NCI-H1436 (cell line): ENCODE data around the gene TARBP1.
"Not testable (repeated sequence)": the region's sequence is repeated elsewhere in the genome, so short reads cannot be mapped to it uniquely, and the experiment has no call there.

Experiments used
- DNase-seq: peaks from one replicate; lab custom pipeline; 2025; lab: John Stamatoyannopoulos, UW

The TARBP1 gene

GRCh38 chr1:234386122-234386521 is 92.9 kb downstream of the TARBP1 start:
- no peak for DNase-seq

- DNase-seq: no peak
These were observed 97.1 kb downstream of the TARBP1 start for GRCh38 chr1:234381699-234382555.

- DNase-seq: not testable (repeated sequence)
These were observed 99.3 kb downstream of the TARBP1 start for GRCh38 chr1:234379591-234380109.

- DNase-seq: no peak
These were observed 103.3 kb downstream of the TARBP1 start for GRCh38 chr1:234375672-234376071.

GRCh38 chr1:234373959-234374254 is 105.1 kb downstream of the TARBP1 start:
- DNase-seq: no peak

- peak; percentile 96 for DNase-seq
These were observed 105.7 kb downstream of the TARBP1 start, which contains the start of gene COA6 for GRCh38 chr1:234373064-234373958. Gene COA6, plus strand, starts transcription at chr1:234373456. Its CDS starts 11 bp downstream, at chr1:234373467.

- no peak for DNase-seq
These were observed 106.8 kb downstream of the TARBP1 start for GRCh38 chr1:234372011-234372757.

- no peak for DNase-seq
These were observed 107.6 kb downstream of the TARBP1 start for GRCh38 chr1:234371414-234371813.

GRCh38 chr1:234369784-234370183 is 109.2 kb downstream of the TARBP1 start:
- no peak for DNase-seq

GRCh38 chr1:234369033-234369430 is 109.9 kb downstream of the TARBP1 start:
- no peak for DNase-seq

GRCh38 chr1:234368320-234369032 is 110.5 kb downstream of the TARBP1 start:
- no peak for DNase-seq

- no peak for DNase-seq
These were observed 116.4 kb downstream of the TARBP1 start for GRCh38 chr1:234362558-234362957.

GRCh38 chr1:234361102-234361603 is 117.8 kb downstream of the TARBP1 start:
- DNase-seq: no peak

GRCh38 chr1:234357831-234358230 is 121.1 kb downstream of the TARBP1 start:
- DNase-seq: no peak

GRCh38 chr1:234356615-234357269 is 122.2 kb downstream of the TARBP1 start:
- peak; percentile 39 for DNase-seq

- no peak for DNase-seq
These were observed 123.0 kb downstream of the TARBP1 start for GRCh38 chr1:234355782-234356510.

GRCh38 chr1:234348964-234349363 is 130.0 kb downstream of the TARBP1 start:
- no peak for DNase-seq

- DNase-seq: no peak
These were observed 133.7 kb downstream of the TARBP1 start for GRCh38 chr1:234345237-234345636.

GRCh38 chr1:234342774-234343173 is 136.2 kb downstream of the TARBP1 start:
- no peak for DNase-seq
